HG02610 (cell line): Measurements from ENCODE around the gene TRIM72.
"Not testable (repeated sequence)": the region's sequence is repeated elsewhere in the genome, so short reads cannot be mapped to it uniquely, and the experiment has no call there.

ENCODE experiments used
- ATAC-seq: cut with Tn5 transposase; IDR thresholded peaks from one replicate; pipeline ENCODE4 v1.9.1; 2021; ENCODE audit warnings: mild to moderate bottlenecking, moderate library complexity; ENCODE audit not compliant: unreplicated experiment

TRIM72 gene

GRCh38 chr16:31213877-31214707, at the start of gene TRIM72:
Gene TRIM72 (plus strand): TSS chr16:31214119. CDS start chr16:31214739, 620 bp downstream.
- no peak for ATAC-seq

GRCh38 chr16:31167315-31167714, 46.6 kb upstream of the TRIM72 start:
- no peak for ATAC-seq

- no peak for ATAC-seq
Measured at GRCh38 chr16:31168848-31169247, 45.1 kb upstream of the TRIM72 start.

- not testable (repeated sequence) for ATAC-seq
Measured at GRCh38 chr16:31170048-31170447, 43.9 kb upstream of the TRIM72 start.

- no peak for ATAC-seq
Measured at GRCh38 chr16:31177136-31177535, 36.8 kb upstream of the TRIM72 start.

- peak; percentile 8 for ATAC-seq
Measured at GRCh38 chr16:31179219-31179746, 34.6 kb upstream of the TRIM72 start.

- peak; percentile 54 for ATAC-seq
Measured at GRCh38 chr16:31179747-31180459, 34.0 kb upstream of the TRIM72 start, which contains the start of gene FUS. Gene FUS (plus strand): TSS chr16:31180139. CDS start chr16:31180215, 76 bp downstream.

- ATAC-seq, result no peak
Measured at GRCh38 chr16:31181102-31181830, 32.7 kb upstream of the TRIM72 start.

GRCh38 chr16:31182391-31182790, 31.5 kb upstream of the TRIM72 start:
- ATAC-seq, result no peak

- ATAC-seq, result no peak
Measured at GRCh38 chr16:31183432-31184428, 30.2 kb upstream of the TRIM72 start.

GRCh38 chr16:31184888-31185287, 29.0 kb upstream of the TRIM72 start:
- no peak for ATAC-seq

GRCh38 chr16:31185339-31185738, 28.6 kb upstream of the TRIM72 start:
- no peak for ATAC-seq

GRCh38 chr16:31186176-31186575, 27.7 kb upstream of the TRIM72 start:
- ATAC-seq, result no peak

GRCh38 chr16:31186930-31187807, 26.8 kb upstream of the TRIM72 start:
- ATAC-seq, result no peak

- no peak for ATAC-seq
Measured at GRCh38 chr16:31187808-31188189, 26.1 kb upstream of the TRIM72 start.

- ATAC-seq, result no peak
Measured at GRCh38 chr16:31188450-31189411, 25.2 kb upstream of the TRIM72 start.

- ATAC-seq, result no peak
Measured at GRCh38 chr16:31189412-31189778, 24.5 kb upstream of the TRIM72 start.

- no peak for ATAC-seq
Measured at GRCh38 chr16:31190061-31190460, 23.9 kb upstream of the TRIM72 start.
